Activated CD4-positive, alpha-beta T cell treated with anti-CD3 and anti-CD28 coated beads, Interleukin-2, Interleukin-6, amounts not matched to agents 100 ng/mL and 50 ng/mL, durations not matched to agents 16 hours and 8 hours (primary cell): ENCODE measurements around the gene CRIM1.

ENCODE experiments used
- DNase-seq: peaks from one replicate; pipeline ENCODE4 v3.0.0-alpha.2; 2020

CRIM1 gene

GRCh38 chr2:36433311-36434217 is 78.0 kb downstream of the CRIM1 start:
- no peak for DNase-seq

GRCh38 chr2:36438449-36438977 is 82.9 kb downstream of the CRIM1 start:
- DNase-seq: no peak

DNA sequence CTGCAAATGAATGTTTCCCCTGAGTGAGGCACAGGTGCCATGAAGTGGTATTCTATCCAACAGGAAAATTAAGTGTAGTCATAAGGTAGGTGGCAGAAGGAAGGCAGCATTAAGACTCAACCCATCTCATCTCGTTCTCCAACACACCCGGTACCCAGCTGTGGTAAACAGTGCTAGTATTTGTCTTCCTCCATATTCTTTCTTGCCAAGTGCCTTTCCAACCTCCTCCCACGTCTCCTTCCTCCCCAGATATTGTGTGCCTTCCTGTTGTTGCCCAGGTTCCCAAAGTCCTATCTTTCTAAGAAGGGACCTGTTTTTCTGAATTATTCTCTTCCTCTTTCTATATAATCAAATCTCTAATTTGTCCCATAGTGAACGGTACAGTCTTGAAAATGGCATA is 83.5 kb downstream of the CRIM1 start:
- no peak for DNase-seq

GRCh38 chr2:36441065-36441625 is 85.6 kb downstream of the CRIM1 start:
- no peak for DNase-seq

DNA sequence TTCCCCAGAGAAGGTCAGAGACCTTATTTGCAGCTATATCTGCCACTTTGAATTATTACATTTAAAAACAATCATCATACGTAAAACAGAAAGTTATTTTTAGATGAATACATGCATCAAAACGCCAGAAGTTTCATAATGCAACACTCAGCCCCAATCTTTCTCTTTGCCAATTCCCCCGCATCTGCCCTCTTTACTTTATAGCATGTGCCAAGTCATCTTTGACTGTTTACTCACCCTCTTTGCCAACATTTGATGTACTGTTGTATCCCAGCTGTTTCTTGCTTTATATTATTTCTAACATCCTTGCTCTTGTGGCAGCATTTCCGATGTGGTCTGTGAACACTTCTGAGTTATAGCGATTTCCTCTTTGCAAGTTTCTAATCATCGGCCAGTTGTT is 86.2 kb downstream of the CRIM1 start:
- DNase-seq: peak; percentile 3

DNA sequence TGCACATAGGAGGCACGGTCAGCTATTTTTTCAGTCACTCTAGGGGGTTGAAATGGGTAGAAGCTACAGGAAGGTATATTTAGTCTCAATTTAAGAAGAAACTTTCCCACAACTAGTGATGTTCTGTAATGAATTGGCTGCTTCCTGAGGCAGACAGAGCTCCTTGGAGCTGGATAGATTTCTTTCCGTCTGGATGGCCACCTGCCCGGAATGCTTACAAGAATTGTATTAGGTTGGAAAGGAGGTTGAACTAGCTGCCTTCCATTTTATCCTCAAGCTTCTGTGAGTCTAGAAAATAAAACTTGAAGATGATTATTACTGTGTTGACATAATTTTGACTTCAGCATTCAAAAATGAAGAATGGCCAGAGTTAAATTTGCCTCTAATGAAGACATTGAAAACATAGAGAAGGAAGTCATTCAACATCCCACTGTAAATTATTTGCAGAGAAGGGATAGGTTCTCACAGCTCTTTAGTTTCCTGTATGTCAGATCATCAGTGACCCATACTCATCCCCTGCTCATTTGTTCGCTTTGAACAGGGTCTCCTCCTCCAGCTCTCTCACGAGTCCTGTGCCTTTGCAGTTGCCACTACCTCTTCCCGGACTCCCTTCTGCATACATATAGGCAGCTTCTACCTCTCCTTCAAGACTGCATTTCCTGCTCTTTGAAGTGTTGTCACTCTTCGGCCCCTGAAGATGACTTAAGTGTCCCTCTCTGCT is 88.8 kb downstream of the CRIM1 start:
- DNase-seq: no peak

DNA sequence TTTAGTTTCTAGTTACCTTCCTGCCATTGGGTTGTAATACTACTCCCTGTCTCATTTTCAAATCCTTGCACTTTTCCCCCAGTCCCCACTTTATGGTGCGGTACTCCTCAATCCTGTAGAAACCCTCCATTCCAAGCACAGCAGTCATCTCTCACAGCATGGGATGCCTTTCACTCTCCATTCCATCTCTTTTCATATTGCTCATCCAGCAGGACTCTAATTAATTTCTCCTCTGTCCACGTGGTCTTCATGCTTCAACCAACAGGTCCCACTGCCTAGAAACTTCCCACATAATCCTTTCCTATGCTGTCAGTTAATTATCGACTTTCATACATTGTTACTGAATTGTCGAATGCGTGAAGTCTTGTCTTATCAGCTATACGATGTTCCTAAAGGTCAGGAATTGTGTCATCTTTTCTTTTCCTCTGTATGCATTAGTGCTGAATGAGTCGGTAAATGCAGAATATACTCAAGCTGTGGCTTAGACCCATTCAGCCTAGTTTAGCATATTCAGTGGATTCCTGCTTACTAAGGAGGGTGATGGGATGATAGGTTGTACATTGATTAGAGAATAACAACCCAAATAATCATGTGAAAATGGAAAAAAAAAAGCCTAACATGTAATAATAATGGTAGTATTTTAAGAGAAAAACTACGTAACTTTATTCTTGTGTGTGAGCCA is 89.7 kb downstream of the CRIM1 start:
- DNase-seq: no peak

- no peak for DNase-seq
Measured at GRCh38 chr2:36446294-36446693, 90.7 kb downstream of the CRIM1 start.

- no peak for DNase-seq
Measured at GRCh38 chr2:36449213-36449612, 93.6 kb downstream of the CRIM1 start.

- DNase-seq: no peak
Measured at GRCh38 chr2:36449943-36450392, 94.4 kb downstream of the CRIM1 start.

DNA sequence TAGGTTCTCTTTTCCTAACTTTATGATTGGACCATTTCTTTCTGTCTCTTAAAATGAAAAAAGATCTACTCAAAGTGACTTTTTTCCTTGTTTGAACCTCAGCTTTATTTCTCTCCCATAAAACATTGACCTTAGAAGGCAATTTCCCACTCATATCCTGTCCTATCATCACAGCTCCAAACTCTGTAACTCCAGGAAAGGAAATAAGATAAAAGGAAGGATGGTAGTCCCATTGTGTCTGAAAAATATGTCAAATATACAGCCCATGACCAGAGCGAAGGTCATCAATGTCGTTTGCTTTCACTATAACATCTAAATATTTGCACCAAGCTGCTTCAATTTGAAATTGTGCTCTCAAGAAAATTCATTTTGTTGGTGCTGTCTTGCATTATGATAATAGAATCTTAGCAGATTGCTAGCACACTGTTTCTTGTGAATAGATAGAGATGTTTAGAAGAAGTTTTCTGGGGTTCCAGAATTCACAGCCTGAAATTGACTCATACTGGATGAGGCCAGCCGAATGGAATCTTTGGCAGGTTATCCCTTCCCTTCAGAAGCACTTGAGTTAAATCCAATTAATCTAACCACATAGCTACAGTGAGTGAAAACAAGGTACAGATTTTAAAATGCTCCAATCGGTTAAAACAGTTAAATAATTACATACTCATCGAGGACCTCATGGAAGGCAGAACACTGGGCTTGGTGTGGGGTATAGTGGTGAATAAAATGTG is 95.1 kb downstream of the CRIM1 start:
- DNase-seq: no peak

DNA sequence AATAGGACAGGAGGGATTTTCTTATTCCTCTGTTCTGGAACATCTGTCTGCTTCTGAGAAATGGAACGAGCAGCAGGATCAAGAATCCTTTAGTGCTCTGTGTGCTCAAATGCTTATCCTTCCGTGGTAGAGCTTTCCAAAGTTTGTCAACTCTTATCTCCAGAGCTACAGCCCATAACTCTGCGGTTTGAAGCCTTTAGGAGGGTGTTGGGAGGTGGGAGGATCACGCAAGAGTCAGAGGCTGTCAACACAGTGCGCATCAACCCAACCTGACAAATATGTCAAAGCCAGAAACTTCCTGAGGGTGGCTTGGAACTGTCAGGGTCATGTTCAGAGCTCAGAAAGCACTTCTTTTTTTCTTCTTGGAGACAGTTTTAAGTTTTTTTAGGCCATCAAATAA is 95.9 kb downstream of the CRIM1 start:
- DNase-seq: no peak

DNA sequence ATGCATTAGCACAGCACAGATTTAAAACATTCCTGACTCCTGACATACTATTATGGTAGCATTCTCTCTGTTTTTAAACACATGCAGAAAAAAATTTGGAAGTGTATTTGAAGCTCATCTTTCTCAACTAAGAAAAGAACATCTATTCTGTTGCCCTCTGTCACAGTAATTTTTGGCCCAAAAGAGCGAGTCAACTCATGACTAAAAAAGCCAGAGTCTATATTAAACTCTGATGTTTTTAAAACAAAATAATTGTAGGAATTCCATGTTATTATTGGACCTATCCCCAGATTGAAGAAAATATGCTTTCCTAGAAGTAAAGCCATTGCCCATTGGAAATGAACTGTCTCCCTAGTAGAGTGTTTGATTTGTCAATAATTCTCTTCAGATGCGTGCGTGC is 96.7 kb downstream of the CRIM1 start:
- DNase-seq: no peak

- no peak for DNase-seq
Measured at GRCh38 chr2:36453652-36454051, 98.1 kb downstream of the CRIM1 start.

DNA sequence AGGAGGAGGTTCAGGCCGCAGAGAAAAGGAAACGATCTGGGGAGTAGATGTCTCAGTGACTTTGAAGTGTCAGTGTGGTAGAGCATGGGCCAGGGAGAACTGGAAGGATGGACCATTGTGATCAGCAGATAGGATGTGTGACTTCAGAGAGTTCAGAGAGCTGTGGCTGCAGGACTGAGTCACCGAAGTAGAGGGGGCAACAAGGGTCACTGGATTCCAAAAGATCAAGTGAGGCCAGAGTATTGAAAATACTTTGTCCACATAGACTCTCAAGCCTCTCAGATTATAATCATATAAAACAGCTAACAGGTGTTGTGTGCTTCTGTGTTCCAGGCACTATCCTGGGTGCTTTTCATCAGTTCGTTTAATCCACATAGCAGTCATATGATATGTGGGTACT is 99.4 kb downstream of the CRIM1 start:
- DNase-seq: no peak

GRCh38 chr2:36455788-36456187 is 100.2 kb downstream of the CRIM1 start:
- DNase-seq: no peak

- DNase-seq: no peak
Measured at GRCh38 chr2:36456227-36457175, 100.9 kb downstream of the CRIM1 start.

- no peak for DNase-seq
Measured at GRCh38 chr2:36458106-36458505, 102.5 kb downstream of the CRIM1 start.

GRCh38 chr2:36459725-36460137 is 104.2 kb downstream of the CRIM1 start:
- no peak for DNase-seq

DNA sequence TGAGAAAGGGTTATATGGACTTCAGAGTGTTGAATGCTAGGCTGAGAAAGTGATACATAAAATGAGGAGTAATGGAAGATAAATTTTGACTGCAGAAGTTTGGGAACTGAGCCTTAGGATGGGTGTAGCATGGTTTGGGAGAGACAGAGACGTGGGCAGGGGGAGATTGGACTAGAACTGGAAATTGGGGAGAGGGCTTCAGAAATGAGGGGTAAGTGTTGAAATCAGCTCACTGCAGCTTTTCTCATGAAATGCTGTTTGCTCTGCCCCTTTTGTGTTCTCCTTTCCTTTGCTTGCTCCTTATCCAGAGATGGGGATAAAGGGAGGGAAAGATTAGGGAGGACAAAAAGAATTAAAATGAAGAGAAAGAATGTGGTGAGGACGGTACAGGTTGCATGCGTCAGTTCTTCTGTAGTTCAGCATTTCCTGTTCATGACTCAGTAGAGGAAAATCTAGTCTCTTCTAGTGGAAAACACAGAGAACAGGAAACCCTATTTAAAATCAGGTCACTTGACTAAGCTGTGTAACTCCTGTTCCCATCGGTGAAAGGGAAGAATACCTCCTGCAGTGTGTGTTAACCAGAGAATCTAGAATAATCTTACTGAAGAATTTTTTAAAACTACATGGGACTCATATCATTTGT is 105.6 kb downstream of the CRIM1 start:
- peak; percentile 55 for DNase-seq
